Gastroesophageal sphincter (tissue), 4 donors: ENCODE measurements around the gene STAT4. TPM values are rescaled to one million over a fixed set of nuclear protein-coding genes. Genes with fewer than 3 reads are reported as not detected.

Source experiments
- ATAC-seq: fragments of 150-250 bp; one replicate; pipeline ENCODE4 v1.9.1; 2016; ENCODE audit warnings: mild to moderate bottlenecking, moderate library complexity
- H3K27ac ChIP-seq, 4 donors: fragments of 200-600 bp; sonication (generic) in 3 of 4; 1 replicate in 3 of 4; 2 replicates in 1 of 4; pipeline ENCODE4 v1.5.1; 2016 to 2019
- H3K27me3 ChIP-seq: fragments of 200-600 bp; sonication (generic); one replicate; pipeline ENCODE4 v1.5.1; 2019
- H3K36me3 ChIP-seq, 2 donors: fragments of 200-600 bp; sonication (generic); one replicate each; pipeline ENCODE4 v1.5.1; 2019; ENCODE audit warnings: control low read depth in 1 of 2
- H3K4me1 ChIP-seq, 3 donors: fragments of 200-600 bp; sonication (generic); 1 replicate in 2 of 3; 2 replicates in 1 of 3; pipeline ENCODE4 v1.5.1; 2016 to 2019; ENCODE audit warnings: control low read depth in 2 of 3
- H3K4me3 ChIP-seq, 2 donors: fragments of 200-600 bp; sonication (generic); one replicate each; pipeline ENCODE4 v1.5.1; 2019; ENCODE audit warnings: mild to moderate bottlenecking in 1 of 2, moderate library complexity in 1 of 2
- H3K9me3 ChIP-seq, 3 donors: fragments of 200-600 bp; sonication (generic); one replicate each; pipeline ENCODE4 v1.5.1; 2017 to 2019; ENCODE audit warnings: control low read depth in 2 of 3
- EP300 ChIP-seq: sonication (generic); formaldehyde crosslinking; IDR thresholded peaks from one replicate; pipeline ENCODE4 v1.6.1; 2017; ENCODE audit warnings: antibody characterized with exemption, mild to moderate bottlenecking
- POLR2A ChIP-seq, 2 donors: fragments of 450-650 bp; IDR thresholded peaks; one replicate each; pipeline ENCODE4 v1.6.1; 2017; ENCODE audit warnings: antibody characterized with exemption in 2 of 2, mild to moderate bottlenecking in 2 of 2, moderate library complexity in 1 of 2
- POLR2AphosphoS5 ChIP-seq: sonication (generic); formaldehyde crosslinking; IDR thresholded peaks from one replicate; pipeline ENCODE4 v1.6.1; 2017; ENCODE audit warnings: antibody characterized with exemption
- WGBS, 2 donors: methylation state at CpG; one replicate each; pipeline ENCODE4 v1.1.5; 2018; ENCODE audit warnings: low coverage in 1 of 2; 5-methylcytosine and 5-hydroxymethylcytosine counted together
- total RNA-seq, 4 donors: library from RNA; depleted of rRNA; stranded (reverse); fragments of >200 nt; gene quantifications; one replicate each; pipeline ENCODE4 v1.1.0, GENCODE V29; 2016
- TF ChIP-seq, protein P1 (sequence below), 4 experiments: fragments of 200-600 bp in 2 of 4; fragments of 450-650 bp in 2 of 4; sonication (generic) in 1 of 4; IDR thresholded peaks; one replicate each; pipeline ENCODE4 v1.5.1; 2017 to 2019; ENCODE audit warnings: antibody characterized with exemption in 4 of 4, mild to moderate bottlenecking in 2 of 4, moderate library complexity in 2 of 4

STAT4 gene
- total RNA-seq, 4 donors from 2014 or later: 0.39 to 4.8 (median 1.9) TPM

DNA sequence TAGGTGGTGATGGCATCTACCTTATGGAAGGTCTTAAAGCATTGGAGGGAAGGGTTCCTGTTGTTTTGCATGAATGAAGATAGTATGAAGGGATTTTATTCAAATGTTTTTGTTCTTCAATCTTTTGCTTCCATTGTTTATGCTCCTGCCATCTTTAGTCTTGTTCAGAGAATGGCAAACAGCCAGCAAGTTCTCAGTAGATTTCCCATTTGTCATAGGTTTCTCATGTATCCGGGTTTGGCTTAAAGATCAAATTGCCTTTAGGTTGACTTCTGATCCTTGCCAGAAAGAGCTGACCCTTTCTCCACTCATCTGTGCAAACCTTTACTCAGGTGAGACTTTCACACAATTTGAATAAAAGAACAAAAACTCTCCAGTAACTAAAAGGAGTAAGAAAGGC lies 44.2 kb upstream of the STAT4 start:
- Histone ChIP-seq H3K9me3 (no peaks in the 10 kb centered on the region), H3K27ac (no peak overlapping the region), H3K4me1 (no peaks in the 10 kb centered on the region), H3K36me3 (no peaks in the 10 kb centered on the region), H3K4me3 (no peak overlapping the region), H3K27me3 (no peaks in the 10 kb centered on the region)
- ATAC-seq: no peak
- TF ChIP-seq, protein P1, sequence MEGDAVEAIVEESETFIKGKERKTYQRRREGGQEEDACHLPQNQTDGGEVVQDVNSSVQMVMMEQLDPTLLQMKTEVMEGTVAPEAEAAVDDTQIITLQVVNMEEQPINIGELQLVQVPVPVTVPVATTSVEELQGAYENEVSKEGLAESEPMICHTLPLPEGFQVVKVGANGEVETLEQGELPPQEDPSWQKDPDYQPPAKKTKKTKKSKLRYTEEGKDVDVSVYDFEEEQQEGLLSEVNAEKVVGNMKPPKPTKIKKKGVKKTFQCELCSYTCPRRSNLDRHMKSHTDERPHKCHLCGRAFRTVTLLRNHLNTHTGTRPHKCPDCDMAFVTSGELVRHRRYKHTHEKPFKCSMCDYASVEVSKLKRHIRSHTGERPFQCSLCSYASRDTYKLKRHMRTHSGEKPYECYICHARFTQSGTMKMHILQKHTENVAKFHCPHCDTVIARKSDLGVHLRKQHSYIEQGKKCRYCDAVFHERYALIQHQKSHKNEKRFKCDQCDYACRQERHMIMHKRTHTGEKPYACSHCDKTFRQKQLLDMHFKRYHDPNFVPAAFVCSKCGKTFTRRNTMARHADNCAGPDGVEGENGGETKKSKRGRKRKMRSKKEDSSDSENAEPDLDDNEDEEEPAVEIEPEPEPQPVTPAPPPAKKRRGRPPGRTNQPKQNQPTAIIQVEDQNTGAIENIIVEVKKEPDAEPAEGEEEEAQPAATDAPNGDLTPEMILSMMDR (IDR thresholded peaks at IDR 0.05): no peak
- TF ChIP-seq POLR2A (IDR thresholded peaks at IDR 0.05): no peak
- TF ChIP-seq EP300: no peak
- no peak for TF ChIP-seq POLR2AphosphoS5
- 33 to 40% methylated on average over 1 of the region's 1 CpG for WGBS, 2 donors

DNA sequence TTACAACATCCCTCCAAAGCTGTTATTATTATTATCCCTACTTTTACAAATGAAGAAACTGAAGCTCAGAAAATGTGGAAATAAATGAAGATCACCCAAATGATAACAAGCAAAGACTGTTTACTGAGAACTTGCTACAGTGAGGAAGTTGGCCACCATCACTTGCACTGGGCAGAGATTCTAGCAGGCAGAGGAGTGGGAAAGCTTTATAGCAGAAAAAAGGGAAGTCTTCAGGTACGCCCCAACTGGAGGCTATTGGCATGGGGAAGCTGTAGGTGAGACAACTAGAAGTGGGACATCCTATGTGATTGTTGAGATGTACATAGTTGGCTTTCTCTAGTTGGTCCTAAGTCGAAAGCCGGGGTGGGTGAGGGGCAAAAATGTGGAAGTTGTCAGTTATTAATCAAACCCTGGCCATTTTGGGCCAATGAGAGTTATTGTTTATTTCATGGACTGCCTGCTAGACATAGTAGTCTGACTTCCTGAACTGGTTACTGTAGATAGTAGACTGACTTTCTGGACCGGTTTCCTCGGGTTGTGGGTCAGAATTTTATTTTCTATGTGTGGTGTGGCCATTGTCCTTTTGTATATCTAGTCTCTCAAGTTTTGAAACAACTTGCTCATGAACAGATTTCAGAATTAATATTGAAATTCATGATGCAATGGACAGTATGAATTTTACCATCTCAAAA lies 40.2 kb upstream of the STAT4 start:
- Histone ChIP-seq H3K36me3 (no peaks in the 10 kb centered on the region), H3K27ac (no peak overlapping the region), H3K4me1 (no peaks in the 10 kb centered on the region), H3K9me3 (no peaks in the 10 kb centered on the region), H3K4me3 (no peak overlapping the region), H3K27me3 (no peaks in the 10 kb centered on the region)
- WGBS, 2 donors: 87 to 95% methylated on average over 5 of the region's 5 CpGs
- no peak for ATAC-seq
- TF ChIP-seq POLR2A (IDR thresholded peaks at IDR 0.05) (no peak), POLR2AphosphoS5 (no peak), EP300 (no peak)
- TF ChIP-seq, protein P1 (IDR thresholded peaks at IDR 0.05): no peak

DNA sequence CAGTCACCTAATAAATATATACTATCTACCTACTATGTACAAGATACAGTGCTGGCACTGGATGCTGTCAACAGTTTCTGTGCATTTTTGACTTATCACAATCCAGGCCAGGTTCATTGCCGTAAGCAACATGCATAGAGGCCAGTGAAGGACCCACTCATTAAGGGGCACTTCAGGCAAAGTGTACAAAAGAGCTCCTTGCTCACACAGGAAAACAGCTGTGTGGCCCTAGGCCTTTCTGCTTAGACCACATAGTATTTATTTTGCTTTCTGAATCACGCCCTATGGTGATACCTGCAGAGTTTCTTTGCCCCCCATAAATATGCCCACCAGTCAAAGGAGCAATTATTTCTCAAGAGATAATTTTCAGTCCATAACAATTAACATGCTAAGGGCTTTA lies 39.6 kb upstream of the STAT4 start:
- Histone ChIP-seq H3K36me3 (no peaks in the 10 kb centered on the region), H3K9me3 (no peaks in the 10 kb centered on the region), H3K27ac (no peak overlapping the region), H3K4me3 (no peak overlapping the region), H3K4me1 (no peaks in the 10 kb centered on the region), H3K27me3 (no peaks in the 10 kb centered on the region)
- 100% methylated on average over 1 of the region's 2 CpGs for WGBS, 2 donors
- ATAC-seq: no peak
- TF ChIP-seq, protein P1 (IDR thresholded peaks at IDR 0.05): no peak

DNA sequence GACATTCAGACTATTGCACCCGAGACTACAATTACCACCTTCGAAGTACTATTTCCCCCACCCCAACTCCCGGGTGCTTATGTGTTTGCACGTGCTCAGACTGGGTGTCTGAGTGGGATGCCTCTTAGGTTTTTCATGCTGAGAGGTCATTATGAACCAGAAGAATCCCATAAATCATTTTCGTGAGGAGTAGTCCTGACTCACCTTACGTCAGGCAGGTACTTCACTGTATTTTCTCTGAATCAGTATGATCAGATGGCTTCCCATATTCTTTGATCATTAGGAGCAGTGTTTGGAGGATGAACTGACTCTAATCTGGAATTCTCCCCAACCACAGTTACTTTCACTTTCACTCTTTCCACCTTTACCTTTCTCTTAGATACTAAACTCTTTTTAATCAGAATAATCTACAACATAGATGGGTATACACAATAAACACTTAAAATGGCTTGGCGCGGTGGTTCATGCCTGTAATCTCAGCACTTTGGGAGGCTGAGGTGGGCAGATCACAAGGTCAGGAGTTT lies 38.4 kb upstream of the STAT4 start:
- ATAC-seq: no peak

More for the DNA sequence above, 38.4 kb upstream of the STAT4 start:
- Histone ChIP-seq H3K36me3 (no peaks in the 10 kb centered on the region), H3K9me3 (no peaks in the 10 kb centered on the region), H3K4me3 (no peak overlapping the region), H3K4me1 (no peaks in the 10 kb centered on the region), H3K27me3 (no peaks in the 10 kb centered on the region), H3K27ac (no peak overlapping the region)
- TF ChIP-seq, protein P1 (IDR thresholded peaks at IDR 0.05): no peak
- no peak for TF ChIP-seq POLR2AphosphoS5
- no peak for TF ChIP-seq EP300
- TF ChIP-seq POLR2A (IDR thresholded peaks at IDR 0.05): no peak
- 91 to 100% methylated on average over 2 to 8 of the region's 8 CpGs for WGBS, 2 donors
